SK-N-SH treated with all-trans-retinoic acid at 6 μM for 48 hours (cell line): ENCODE data around the gene GDF2.

Experiments
- ATAC-seq: fragments of 200-7000 bp; cut with Tn5 transposase; 3 replicates; pipeline ENCODE4 v1.9.1; 2020; ENCODE audit warnings: mild to moderate bottlenecking, moderate library complexity
- ARNTL ChIP-seq: fragments of 450-650 bp; formaldehyde crosslinking; IDR thresholded peaks from 2 replicates; pipeline ENCODE4 v1.5.0; 2020; ENCODE audit warnings: low read depth, mild to moderate bottlenecking, moderate library complexity, borderline replicate concordance
- BACH2 ChIP-seq: fragments of 250-450 bp; sonication (Bioruptor Pico); IDR thresholded peaks from 2 replicates; pipeline ENCODE4 v1.9.0; 2021; ENCODE audit warnings: mild to moderate bottlenecking, borderline replicate concordance
- CSDC2 ChIP-seq: fragments of 250-450 bp; sonication (Bioruptor Pico); IDR thresholded peaks from 2 replicates; pipeline ENCODE4 v1.5.0; 2020; ENCODE audit warnings: mild to moderate bottlenecking, moderate library complexity
- ESRRG ChIP-seq: fragments of 250-450 bp; sonication (Bioruptor Pico); IDR thresholded peaks from 2 replicates; pipeline ENCODE4 v1.6.1; 2021; ENCODE audit warnings: mild to moderate bottlenecking
- GLIS3 ChIP-seq: fragments of 250-450 bp; sonication (Bioruptor Pico); IDR thresholded peaks from 2 replicates; pipeline ENCODE4 v1.5.0; 2020; ENCODE audit warnings: mild to moderate bottlenecking, moderate library complexity
- ISL1 ChIP-seq: fragments of 250-450 bp; sonication (Bioruptor Pico); IDR thresholded peaks from 2 replicates; pipeline ENCODE4 v2.1.2; 2022; ENCODE audit warnings: mild to moderate bottlenecking, moderate library complexity
- OSR1 ChIP-seq: fragments of 250-450 bp; sonication (Bioruptor Pico); IDR thresholded peaks from 2 replicates; pipeline ENCODE4 v1.8.0; 2022; ENCODE audit warnings: moderate library complexity, mild to moderate bottlenecking, inconsistent platforms
- PPARA ChIP-seq: fragments of 250-450 bp; sonication (Bioruptor Pico); IDR thresholded peaks from 2 replicates; pipeline ENCODE4 v1.5.0; 2020; ENCODE audit warnings: mild to moderate bottlenecking, borderline replicate concordance
- RARB ChIP-seq: fragments of 250-450 bp; sonication (Bioruptor Pico); IDR thresholded peaks from 2 replicates; pipeline ENCODE4 v1.8.0; 2021; ENCODE audit warnings: mild to moderate bottlenecking, moderate library complexity
- TCF4 ChIP-seq: fragments of 250-450 bp; sonication (Bioruptor Pico); IDR thresholded peaks from 2 replicates; pipeline ENCODE4 v1.8.0; 2021; ENCODE audit warnings: mild to moderate bottlenecking, moderate library complexity, borderline replicate concordance
- TOX ChIP-seq: fragments of 250-450 bp; sonication (Bioruptor Pico); IDR thresholded peaks from 2 replicates; pipeline ENCODE4 v1.8.0; 2021; ENCODE audit warnings: mild to moderate bottlenecking, moderate library complexity, borderline replicate concordance
- ZC3H10 ChIP-seq: fragments of 250-450 bp; sonication (Bioruptor Pico); IDR thresholded peaks from 2 replicates; pipeline ENCODE4 v1.5.1; 2021; ENCODE audit warnings: mild to moderate bottlenecking, moderate library complexity
- ZFP30 ChIP-seq: fragments of 450-650 bp; formaldehyde crosslinking; IDR thresholded peaks from 2 replicates; pipeline ENCODE4 v1.5.0; 2022; ENCODE audit warnings: mild to moderate bottlenecking, moderate library complexity
- ZNF565 ChIP-seq: fragments of 450-650 bp; formaldehyde crosslinking; conservative IDR thresholded peaks from 2 replicates; pipeline ENCODE4 v1.5.0; 2020; ENCODE audit warnings: low read depth, mild to moderate bottlenecking, moderate library complexity
- ZNF70 ChIP-seq: fragments of 450-650 bp; formaldehyde crosslinking; IDR thresholded peaks from 2 replicates; pipeline ENCODE4 v1.5.0; 2020; ENCODE audit warnings: mild to moderate bottlenecking, moderate library complexity
- ZNF8 ChIP-seq: fragments of 450-650 bp; formaldehyde crosslinking; IDR thresholded peaks from 2 replicates; pipeline ENCODE4 v1.5.0; 2020; ENCODE audit warnings: mild to moderate bottlenecking, moderate library complexity
- TF ChIP-seq, protein P1 (sequence below): fragments of 250-450 bp; sonication (Bioruptor Pico); IDR thresholded peaks from 2 replicates; pipeline ENCODE4 v1.5.1; 2020; ENCODE audit warnings: low read depth, mild to moderate bottlenecking, moderate library complexity
- TF ChIP-seq, protein P2 (sequence below): fragments of 250-450 bp; sonication (Bioruptor Pico); IDR thresholded peaks from 2 replicates; pipeline ENCODE4 v1.8.0; 2020; ENCODE audit warnings: mild to moderate bottlenecking, moderate library complexity, borderline replicate concordance
- TF ChIP-seq, protein P3 (sequence below): fragments of 250-450 bp; sonication (Bioruptor Pico); IDR thresholded peaks from 2 replicates; pipeline ENCODE4 v1.5.1; 2021; ENCODE audit warnings: mild to moderate bottlenecking, moderate library complexity
- TF ChIP-seq, protein P4 (sequence below): fragments of 250-450 bp; sonication (Bioruptor Pico); IDR thresholded peaks from 2 replicates; pipeline ENCODE4 v1.5.0; 2020; ENCODE audit warnings: mild to moderate bottlenecking, moderate library complexity

The GDF2 gene

DNA sequence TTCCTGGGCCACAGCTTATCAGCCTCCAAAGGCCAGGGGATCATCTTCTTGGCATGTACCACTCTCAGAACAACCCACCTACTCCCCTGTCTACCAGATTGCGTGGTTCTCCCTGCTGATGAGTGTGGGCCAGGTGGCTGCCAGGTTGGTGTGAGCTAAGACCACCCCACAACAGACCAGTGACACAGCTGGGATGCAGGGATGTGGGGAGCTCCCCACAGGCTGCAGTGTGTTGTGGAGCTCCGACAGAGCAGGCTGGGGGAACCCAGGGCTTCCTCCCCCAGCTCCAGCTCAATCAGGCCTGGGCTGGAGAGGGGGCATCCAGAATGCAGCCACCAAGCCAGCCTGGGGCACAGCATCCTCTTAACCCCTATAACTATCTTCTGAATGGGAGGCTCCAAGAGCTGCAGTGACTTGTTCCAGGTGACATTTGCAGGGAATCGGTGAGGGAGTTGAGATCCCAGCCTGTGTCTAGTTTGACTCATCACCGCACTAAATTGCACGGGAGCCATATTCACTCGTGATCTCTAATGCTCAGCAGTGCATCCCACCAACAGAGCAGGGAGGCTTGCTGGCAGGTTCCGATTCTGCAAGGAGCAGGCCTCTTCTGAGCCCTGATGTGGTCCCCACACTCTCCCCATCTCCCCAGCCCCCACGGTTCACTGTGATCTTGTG is 596 bp upstream of the GDF2 start:
- ATAC-seq, result no peak
- TF ChIP-seq TCF4 (CRISPR knock-in tag) (no peak), ZFP30 (CRISPR knock-in tag) (no peak), ARNTL (CRISPR knock-in tag) (no peak), ZNF8 (CRISPR knock-in tag) (no peak), ZNF565 (no peak), ZC3H10 (CRISPR knock-in tag) (no peak), BACH2 (no peak), ISL1 (CRISPR knock-in tag) (no peak), ESRRG (CRISPR knock-in tag) (no peak), GLIS3 (no peak)
- TF ChIP-seq, protein P1, sequence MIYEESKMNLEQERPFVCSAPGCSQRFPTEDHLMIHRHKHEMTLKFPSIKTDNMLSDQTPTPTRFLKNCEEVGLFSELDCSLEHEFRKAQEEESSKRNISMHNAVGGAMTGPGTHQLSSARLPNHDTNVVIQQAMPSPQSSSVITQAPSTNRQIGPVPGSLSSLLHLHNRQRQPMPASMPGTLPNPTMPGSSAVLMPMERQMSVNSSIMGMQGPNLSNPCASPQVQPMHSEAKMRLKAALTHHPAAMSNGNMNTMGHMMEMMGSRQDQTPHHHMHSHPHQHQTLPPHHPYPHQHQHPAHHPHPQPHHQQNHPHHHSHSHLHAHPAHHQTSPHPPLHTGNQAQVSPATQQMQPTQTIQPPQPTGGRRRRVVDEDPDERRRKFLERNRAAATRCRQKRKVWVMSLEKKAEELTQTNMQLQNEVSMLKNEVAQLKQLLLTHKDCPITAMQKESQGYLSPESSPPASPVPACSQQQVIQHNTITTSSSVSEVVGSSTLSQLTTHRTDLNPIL, result no peak
- TF ChIP-seq, protein P2, sequence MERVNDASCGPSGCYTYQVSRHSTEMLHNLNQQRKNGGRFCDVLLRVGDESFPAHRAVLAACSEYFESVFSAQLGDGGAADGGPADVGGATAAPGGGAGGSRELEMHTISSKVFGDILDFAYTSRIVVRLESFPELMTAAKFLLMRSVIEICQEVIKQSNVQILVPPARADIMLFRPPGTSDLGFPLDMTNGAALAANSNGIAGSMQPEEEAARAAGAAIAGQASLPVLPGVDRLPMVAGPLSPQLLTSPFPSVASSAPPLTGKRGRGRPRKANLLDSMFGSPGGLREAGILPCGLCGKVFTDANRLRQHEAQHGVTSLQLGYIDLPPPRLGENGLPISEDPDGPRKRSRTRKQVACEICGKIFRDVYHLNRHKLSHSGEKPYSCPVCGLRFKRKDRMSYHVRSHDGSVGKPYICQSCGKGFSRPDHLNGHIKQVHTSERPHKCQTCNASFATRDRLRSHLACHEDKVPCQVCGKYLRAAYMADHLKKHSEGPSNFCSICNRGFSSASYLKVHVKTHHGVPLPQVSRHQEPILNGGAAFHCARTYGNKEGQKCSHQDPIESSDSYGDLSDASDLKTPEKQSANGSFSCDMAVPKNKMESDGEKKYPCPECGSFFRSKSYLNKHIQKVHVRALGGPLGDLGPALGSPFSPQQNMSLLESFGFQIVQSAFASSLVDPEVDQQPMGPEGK, result no peak
- TF ChIP-seq, protein P3, sequence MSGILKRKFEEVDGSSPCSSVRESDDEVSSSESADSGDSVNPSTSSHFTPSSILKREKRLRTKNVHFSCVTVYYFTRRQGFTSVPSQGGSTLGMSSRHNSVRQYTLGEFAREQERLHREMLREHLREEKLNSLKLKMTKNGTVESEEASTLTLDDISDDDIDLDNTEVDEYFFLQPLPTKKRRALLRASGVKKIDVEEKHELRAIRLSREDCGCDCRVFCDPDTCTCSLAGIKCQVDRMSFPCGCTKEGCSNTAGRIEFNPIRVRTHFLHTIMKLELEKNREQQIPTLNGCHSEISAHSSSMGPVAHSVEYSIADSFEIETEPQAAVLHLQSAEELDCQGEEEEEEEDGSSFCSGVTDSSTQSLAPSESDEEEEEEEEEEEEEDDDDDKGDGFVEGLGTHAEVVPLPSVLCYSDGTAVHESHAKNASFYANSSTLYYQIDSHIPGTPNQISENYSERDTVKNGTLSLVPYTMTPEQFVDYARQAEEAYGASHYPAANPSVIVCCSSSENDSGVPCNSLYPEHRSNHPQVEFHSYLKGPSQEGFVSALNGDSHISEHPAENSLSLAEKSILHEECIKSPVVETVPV (CRISPR knock-in tag), result no peak

DNA sequence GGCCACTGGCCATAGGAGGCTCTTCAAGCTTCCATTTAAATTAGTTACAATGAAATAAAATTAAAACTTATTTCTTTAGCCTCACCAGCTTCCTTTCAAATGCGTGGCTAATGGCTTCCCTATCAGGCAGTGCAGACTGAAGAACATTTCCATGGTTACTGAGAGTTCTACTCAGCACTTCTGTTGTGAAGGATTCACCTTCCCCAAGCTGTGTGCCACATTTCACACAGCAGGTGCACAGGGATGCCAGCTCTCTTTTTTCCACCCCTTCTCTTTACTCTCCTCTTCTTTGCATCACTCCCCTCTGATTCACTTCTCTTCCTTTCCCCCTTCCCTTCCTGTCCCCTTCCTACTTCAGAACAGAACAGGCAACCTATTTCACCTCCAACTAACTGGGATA is 833 bp downstream of the GDF2 start:
- TF ChIP-seq TCF4 (CRISPR knock-in tag), result no peak
- TF ChIP-seq ZC3H10 (CRISPR knock-in tag), result no peak
- ATAC-seq, result no peak

DNA sequence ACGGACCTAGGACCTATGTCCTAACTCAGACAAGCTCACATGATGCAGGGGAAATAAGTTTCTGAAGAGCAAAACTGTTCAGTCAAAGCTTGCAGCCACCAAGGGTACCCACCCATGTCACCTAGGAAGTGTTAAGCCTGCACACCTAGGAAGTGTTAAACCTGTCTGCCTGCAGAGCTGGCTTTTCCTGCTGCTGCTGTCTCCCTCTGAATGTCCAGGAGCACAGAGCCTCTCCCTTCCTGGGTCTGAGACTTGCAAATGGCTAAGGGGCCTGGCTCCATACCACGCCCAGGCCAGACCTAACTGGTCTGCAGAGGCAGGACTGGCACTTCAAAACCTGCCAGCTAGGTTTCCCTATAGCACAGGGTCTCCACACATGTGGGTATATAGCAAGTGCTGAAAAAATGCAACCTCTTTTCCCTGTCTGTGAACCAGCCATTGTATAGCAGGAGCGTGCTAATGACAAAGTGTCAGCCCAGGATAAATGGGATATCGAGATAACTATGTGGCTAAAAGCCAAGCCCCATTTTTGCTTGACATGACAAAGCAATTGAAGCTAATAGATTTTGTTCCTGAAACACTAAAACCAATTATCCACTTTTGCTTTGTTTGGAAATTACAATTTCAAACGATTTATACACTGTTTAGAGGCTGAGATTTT is 1.5 kb downstream of the GDF2 start:
- ATAC-seq, result no peak
- TF ChIP-seq, protein P4, sequence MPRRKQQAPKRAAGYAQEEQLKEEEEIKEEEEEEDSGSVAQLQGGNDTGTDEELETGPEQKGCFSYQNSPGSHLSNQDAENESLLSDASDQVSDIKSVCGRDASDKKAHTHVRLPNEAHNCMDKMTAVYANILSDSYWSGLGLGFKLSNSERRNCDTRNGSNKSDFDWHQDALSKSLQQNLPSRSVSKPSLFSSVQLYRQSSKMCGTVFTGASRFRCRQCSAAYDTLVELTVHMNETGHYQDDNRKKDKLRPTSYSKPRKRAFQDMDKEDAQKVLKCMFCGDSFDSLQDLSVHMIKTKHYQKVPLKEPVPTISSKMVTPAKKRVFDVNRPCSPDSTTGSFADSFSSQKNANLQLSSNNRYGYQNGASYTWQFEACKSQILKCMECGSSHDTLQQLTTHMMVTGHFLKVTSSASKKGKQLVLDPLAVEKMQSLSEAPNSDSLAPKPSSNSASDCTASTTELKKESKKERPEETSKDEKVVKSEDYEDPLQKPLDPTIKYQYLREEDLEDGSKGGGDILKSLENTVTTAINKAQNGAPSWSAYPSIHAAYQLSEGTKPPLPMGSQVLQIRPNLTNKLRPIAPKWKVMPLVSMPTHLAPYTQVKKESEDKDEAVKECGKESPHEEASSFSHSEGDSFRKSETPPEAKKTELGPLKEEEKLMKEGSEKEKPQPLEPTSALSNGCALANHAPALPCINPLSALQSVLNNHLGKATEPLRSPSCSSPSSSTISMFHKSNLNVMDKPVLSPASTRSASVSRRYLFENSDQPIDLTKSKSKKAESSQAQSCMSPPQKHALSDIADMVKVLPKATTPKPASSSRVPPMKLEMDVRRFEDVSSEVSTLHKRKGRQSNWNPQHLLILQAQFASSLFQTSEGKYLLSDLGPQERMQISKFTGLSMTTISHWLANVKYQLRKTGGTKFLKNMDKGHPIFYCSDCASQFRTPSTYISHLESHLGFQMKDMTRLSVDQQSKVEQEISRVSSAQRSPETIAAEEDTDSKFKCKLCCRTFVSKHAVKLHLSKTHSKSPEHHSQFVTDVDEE (CRISPR knock-in tag), result no peak
- no peak for TF ChIP-seq CSDC2 (CRISPR knock-in tag)
- TF ChIP-seq TCF4 (CRISPR knock-in tag), result no peak
- TF ChIP-seq ESRRG (CRISPR knock-in tag), result no peak
- TF ChIP-seq OSR1 (CRISPR knock-in tag), result no peak
- TF ChIP-seq, protein P3 (CRISPR knock-in tag), result no peak
- no peak for TF ChIP-seq PPARA (CRISPR knock-in tag)
- TF ChIP-seq ZNF70, result no peak
- no peak for TF ChIP-seq GLIS3
- TF ChIP-seq ZFP30 (CRISPR knock-in tag), result no peak
- no peak for TF ChIP-seq RARB
- no peak for TF ChIP-seq ISL1 (CRISPR knock-in tag)
- no peak for TF ChIP-seq TOX (CRISPR knock-in tag)
- TF ChIP-seq ZNF565, result no peak
- no peak for TF ChIP-seq ARNTL (CRISPR knock-in tag)
